Measurements from ENCODE around the gene HARBI1. TPM values are rescaled to one million over a fixed set of nuclear protein-coding genes. Genes with fewer than 3 reads are reported as not detected.
A peak's percentile ranks its signal among the peaks of the same experiment; 100 is the strongest.
"Not testable (repeated sequence)": the region's sequence is repeated elsewhere in the genome, so short reads cannot be mapped to it uniquely, and the experiment has no call there.

HARBI1 gene
- total and polyA plus RNA-seq, 2 donors = 2.0 to 3.3 TPM

- H3K4me1 ChIP-seq (ENCODE audit: insufficient read depth) = no peaks in the 10 kb centered on the region
- 80% methylated on average over 6 of the region's 6 CpGs for WGBS
Observed at GRCh38 chr11:46597609-46598219, 19.3 kb downstream of the HARBI1 start.

GRCh38 chr11:46597155-46597554, 19.9 kb downstream of the HARBI1 start:
- Histone ChIP-seq H3K36me3 (ENCODE audit: insufficient read depth) (no peaks in the 10 kb centered on the region), H3K4me3 (ENCODE audit: low read depth, low read length) (no peak overlapping the region), H3K27ac (ENCODE audit: low read depth) (no peak overlapping the region), H3K4me1 (ENCODE audit: insufficient read depth) (peaks cover 2% of the 10 kb centered on the region)
- WGBS = 95% methylated on average over 1 of the region's 1 CpG
- no peak for DNase-seq (ENCODE audit: extremely low spot score)

More at GRCh38 chr11:46597609-46598219, 19.3 kb downstream of the HARBI1 start:
- no peak overlapping the region for H3K27ac ChIP-seq (ENCODE audit: low read depth)
- H3K4me3 ChIP-seq (ENCODE audit: low read depth, low read length) = no peak overlapping the region
- H3K36me3 ChIP-seq (ENCODE audit: insufficient read depth) = no peaks in the 10 kb centered on the region
- DNase-seq (ENCODE audit: extremely low spot score) = no peak

GRCh38 chr11:46594785-46595184, 22.2 kb downstream of the HARBI1 start:
- H3K4me1 ChIP-seq (ENCODE audit: insufficient read depth) = peaks cover 3% of the 10 kb centered on the region
- no peak for DNase-seq (ENCODE audit: extremely low spot score)
- H3K27ac ChIP-seq (ENCODE audit: low read depth) = no peak overlapping the region
- no peak overlapping the region for H3K4me3 ChIP-seq (ENCODE audit: low read depth, low read length)
- WGBS = 92% methylated on average over 10 of the region's 10 CpGs
- no peaks in the 10 kb centered on the region for H3K36me3 ChIP-seq (ENCODE audit: insufficient read depth)

GRCh38 chr11:46594374-46594700, 22.7 kb downstream of the HARBI1 start:
- Histone ChIP-seq H3K4me3 (ENCODE audit: low read depth, low read length) (peak overlapping the region; percentile 97), H3K27ac (ENCODE audit: low read depth) (no peak overlapping the region), H3K4me1 (ENCODE audit: insufficient read depth) (peaks cover 3% of the 10 kb centered on the region), H3K36me3 (ENCODE audit: insufficient read depth) (no peaks in the 10 kb centered on the region)
- DNase-seq (ENCODE audit: extremely low spot score) = no peak
- 37% methylated on average over 3 of the region's 3 CpGs for WGBS

- H3K36me3 ChIP-seq (ENCODE audit: insufficient read depth) = no peaks in the 10 kb centered on the region
- H3K4me3 ChIP-seq (ENCODE audit: low read depth, low read length) = peak within 1 kb of the TSS; percentile 97
- peaks cover 3% of the 10 kb centered on the region for H3K4me1 ChIP-seq (ENCODE audit: insufficient read depth)
- WGBS = 2% methylated on average over 54 of the region's 54 CpGs
- DNase-seq (ENCODE audit: extremely low spot score) = peak; percentile 85
- H3K27ac ChIP-seq (ENCODE audit: low read depth) = peak within 1 kb of the TSS; percentile 92
Observed at GRCh38 chr11:46593550-46594373, 23.3 kb downstream of the HARBI1 start, which contains the start of gene AMBRA1. AMBRA1 (minus strand) TSS chr11:46594023; CDS start chr11:46548380, 45,643 bp downstream.

GRCh38 chr11:46590740-46591605, 26.1 kb downstream of the HARBI1 start:
- no peak overlapping the region for H3K4me3 ChIP-seq (ENCODE audit: low read depth, low read length)

GRCh38 chr11:46588915-46589314, 28.1 kb downstream of the HARBI1 start:
- no peak overlapping the region for H3K27ac ChIP-seq (ENCODE audit: low read depth)
- peaks cover 3% of the 10 kb centered on the region for H3K4me1 ChIP-seq (ENCODE audit: insufficient read depth)
- H3K4me3 ChIP-seq (ENCODE audit: low read depth, low read length) = no peak overlapping the region
- DNase-seq (ENCODE audit: extremely low spot score) = no peak
- no peaks in the 10 kb centered on the region for H3K36me3 ChIP-seq (ENCODE audit: insufficient read depth)

More at GRCh38 chr11:46590740-46591605, 26.1 kb downstream of the HARBI1 start:
- Histone ChIP-seq H3K4me1 (ENCODE audit: insufficient read depth) (peaks cover 3% of the 10 kb centered on the region), H3K36me3 (ENCODE audit: insufficient read depth) (no peaks in the 10 kb centered on the region), H3K27ac (ENCODE audit: low read depth) (no peak overlapping the region)
- no peak for DNase-seq (ENCODE audit: extremely low spot score)
- 65% methylated on average over 11 of the region's 11 CpGs for WGBS

GRCh38 chr11:46588131-46588530, 28.9 kb downstream of the HARBI1 start:
- 83% methylated on average over 5 of the region's 5 CpGs for WGBS
- peaks cover 3% of the 10 kb centered on the region for H3K4me1 ChIP-seq (ENCODE audit: insufficient read depth)

GRCh38 chr11:46583513-46583912, 33.5 kb downstream of the HARBI1 start:
- not testable (repeated sequence) for H3K36me3 ChIP-seq (ENCODE audit: insufficient read depth); H3K27ac ChIP-seq (ENCODE audit: low read depth); H3K4me1 ChIP-seq (ENCODE audit: insufficient read depth); H3K4me3 ChIP-seq (ENCODE audit: low read depth, low read length); DNase-seq (ENCODE audit: extremely low spot score)
- WGBS = 100% methylated on average over 1 of the region's 1 CpG

More at GRCh38 chr11:46588131-46588530, 28.9 kb downstream of the HARBI1 start:
- Histone ChIP-seq H3K36me3 (ENCODE audit: insufficient read depth) (no peaks in the 10 kb centered on the region), H3K4me3 (ENCODE audit: low read depth, low read length) (no peak overlapping the region), H3K27ac (ENCODE audit: low read depth) (no peak overlapping the region)
- DNase-seq (ENCODE audit: extremely low spot score) = no peak

- 96% methylated on average over 5 of the region's 5 CpGs for WGBS
- Histone ChIP-seq H3K4me1 (ENCODE audit: insufficient read depth) (no peaks in the 10 kb centered on the region), H3K27ac (ENCODE audit: low read depth) (no peak overlapping the region), H3K4me3 (ENCODE audit: low read depth, low read length) (no peak overlapping the region), H3K36me3 (ENCODE audit: insufficient read depth) (no peaks in the 10 kb centered on the region)
- DNase-seq (ENCODE audit: extremely low spot score) = no peak
Observed at GRCh38 chr11:46582588-46582987, 34.4 kb downstream of the HARBI1 start.

- H3K4me1 ChIP-seq (ENCODE audit: insufficient read depth) = no peaks in the 10 kb centered on the region
- H3K36me3 ChIP-seq (ENCODE audit: insufficient read depth) = no peaks in the 10 kb centered on the region
- 100% methylated on average over 1 of the region's 1 CpG for WGBS
- H3K27ac ChIP-seq (ENCODE audit: low read depth) = no peak overlapping the region
- H3K4me3 ChIP-seq (ENCODE audit: low read depth, low read length) = no peak overlapping the region
- no peak for DNase-seq (ENCODE audit: extremely low spot score)
Observed at GRCh38 chr11:46577058-46577457, 40.0 kb downstream of the HARBI1 start.

GRCh38 chr11:46574656-46575055, 42.4 kb downstream of the HARBI1 start:
- 13% methylated on average over 1 of the region's 1 CpG for WGBS
- no peak overlapping the region for H3K4me3 ChIP-seq (ENCODE audit: low read depth, low read length)
- H3K4me1 ChIP-seq (ENCODE audit: insufficient read depth) = no peaks in the 10 kb centered on the region
- no peak overlapping the region for H3K27ac ChIP-seq (ENCODE audit: low read depth)
- DNase-seq (ENCODE audit: extremely low spot score) = no peak
- no peaks in the 10 kb centered on the region for H3K36me3 ChIP-seq (ENCODE audit: insufficient read depth)

GRCh38 chr11:46570790-46571398, 46.1 kb downstream of the HARBI1 start:
- Histone ChIP-seq H3K4me3 (ENCODE audit: low read depth, low read length) (no peak overlapping the region), H3K4me1 (ENCODE audit: insufficient read depth) (no peaks in the 10 kb centered on the region), H3K36me3 (ENCODE audit: insufficient read depth) (no peaks in the 10 kb centered on the region), H3K27ac (ENCODE audit: low read depth) (no peak overlapping the region)
- 48% methylated on average over 2 of the region's 2 CpGs for WGBS
- no peak for DNase-seq (ENCODE audit: extremely low spot score)
